NCI-H2196 treated with DMSO at 0.1 percent for 48 hours (cell line): ENCODE results near the gene NRG3.

ENCODE experiments used
- DNase-seq: peaks from one replicate; lab custom pipeline; 2025; ENCODE audit not compliant: unreplicated experiment; lab: John Stamatoyannopoulos, UW

The NRG3 gene

GRCh38 chr10:81882011-81882410 lies 7.0 kb downstream of the NRG3 start:
- no peak for DNase-seq

- DNase-seq: no peak
Measured at GRCh38 chr10:81884856-81885255, 9.9 kb downstream of the NRG3 start.

GRCh38 chr10:81885491-81885890 lies 10.5 kb downstream of the NRG3 start:
- DNase-seq: no peak

GRCh38 chr10:81886939-81887338 lies 11.9 kb downstream of the NRG3 start:
- DNase-seq: no peak

- no peak for DNase-seq
Measured at GRCh38 chr10:81889181-81889769, 14.3 kb downstream of the NRG3 start.

- no peak for DNase-seq
Measured at GRCh38 chr10:81894616-81895015, 19.6 kb downstream of the NRG3 start.

- no peak for DNase-seq
Measured at GRCh38 chr10:81898518-81898917, 23.5 kb downstream of the NRG3 start.

- DNase-seq: no peak
Measured at GRCh38 chr10:81900989-81901388, 26.0 kb downstream of the NRG3 start.

GRCh38 chr10:81903472-81903871 lies 28.5 kb downstream of the NRG3 start:
- no peak for DNase-seq

GRCh38 chr10:81905161-81905560 lies 30.2 kb downstream of the NRG3 start:
- DNase-seq: no peak

- DNase-seq: no peak
Measured at GRCh38 chr10:81909453-81909852, 34.5 kb downstream of the NRG3 start.

GRCh38 chr10:81911328-81911727 lies 36.3 kb downstream of the NRG3 start:
- DNase-seq: no peak

GRCh38 chr10:81914736-81915503 lies 39.9 kb downstream of the NRG3 start:
- DNase-seq: no peak

GRCh38 chr10:81915504-81915897 lies 40.5 kb downstream of the NRG3 start:
- no peak for DNase-seq

GRCh38 chr10:81917666-81918065 lies 42.7 kb downstream of the NRG3 start:
- no peak for DNase-seq

GRCh38 chr10:81918766-81919165 lies 43.8 kb downstream of the NRG3 start:
- no peak for DNase-seq

GRCh38 chr10:81920213-81920829 lies 45.3 kb downstream of the NRG3 start:
- DNase-seq: no peak

- no peak for DNase-seq
Measured at GRCh38 chr10:81928119-81928518, 53.1 kb downstream of the NRG3 start.

- DNase-seq: no peak
Measured at GRCh38 chr10:81943583-81943982, 68.6 kb downstream of the NRG3 start.

- no peak for DNase-seq
Measured at GRCh38 chr10:81944609-81945008, 69.6 kb downstream of the NRG3 start.

GRCh38 chr10:81949283-81949682 lies 74.3 kb downstream of the NRG3 start:
- DNase-seq: no peak

- no peak for DNase-seq
Measured at GRCh38 chr10:81950358-81950757, 75.4 kb downstream of the NRG3 start.
